ENCODE measurements around the gene ZBTB7C.

- TF ChIP-seq YY1 (IDR thresholded peaks at IDR 0.05; ENCODE audit: insufficient read depth, insufficient read length) (no peak), ZNF274 (IDR thresholded peaks at IDR 0.05; ENCODE audit: low read depth, low read length) (no peak)
Observed at GRCh38 chr18:48408111-48408726, 964 bp downstream of the ZBTB7C start.

All from NT2/D1 (cell line).